AG04449 (cell line): ENCODE data around the gene RAI14.

Source experiments
- CTCF ChIA-PET: fragments of 350-600 bp; formaldehyde crosslinking; extraction: SDS; loops from one replicate; lab custom pipeline; 2021; ENCODE audit warnings: antibody characterized with exemption; lab: Yijun Ruan, JAX
- POLR2A ChIA-PET: fragments of 400-600, 350-600 bp; formaldehyde crosslinking; extraction: SDS; loops from one replicate; lab custom pipeline; 2020; ENCODE audit warnings: antibody characterized with exemption, inconsistent platforms; lab: Yijun Ruan, JAX
- DNase-seq: peaks from one replicate; pipeline ENCODE4 v3.0.0-alpha.2; 2010; ENCODE audit warnings: low read depth, low spot score
- H3K4me3 ChIP-seq: 2 replicates; pipeline ENCODE4 v1.5.1; 2011; ENCODE audit warnings: low read depth, mild to moderate bottlenecking, control low read depth, low read length
- CTCF ChIP-seq: IDR thresholded peaks from one replicate; pipeline ENCODE4 v1.5.1; 2011; ENCODE audit warnings: mild to moderate bottlenecking, moderate library complexity, low read length, control low read depth, inconsistent platforms; ENCODE audit not compliant: insufficient read depth; ENCODE audit errors: missing control alignments

The RAI14 gene

DNA sequence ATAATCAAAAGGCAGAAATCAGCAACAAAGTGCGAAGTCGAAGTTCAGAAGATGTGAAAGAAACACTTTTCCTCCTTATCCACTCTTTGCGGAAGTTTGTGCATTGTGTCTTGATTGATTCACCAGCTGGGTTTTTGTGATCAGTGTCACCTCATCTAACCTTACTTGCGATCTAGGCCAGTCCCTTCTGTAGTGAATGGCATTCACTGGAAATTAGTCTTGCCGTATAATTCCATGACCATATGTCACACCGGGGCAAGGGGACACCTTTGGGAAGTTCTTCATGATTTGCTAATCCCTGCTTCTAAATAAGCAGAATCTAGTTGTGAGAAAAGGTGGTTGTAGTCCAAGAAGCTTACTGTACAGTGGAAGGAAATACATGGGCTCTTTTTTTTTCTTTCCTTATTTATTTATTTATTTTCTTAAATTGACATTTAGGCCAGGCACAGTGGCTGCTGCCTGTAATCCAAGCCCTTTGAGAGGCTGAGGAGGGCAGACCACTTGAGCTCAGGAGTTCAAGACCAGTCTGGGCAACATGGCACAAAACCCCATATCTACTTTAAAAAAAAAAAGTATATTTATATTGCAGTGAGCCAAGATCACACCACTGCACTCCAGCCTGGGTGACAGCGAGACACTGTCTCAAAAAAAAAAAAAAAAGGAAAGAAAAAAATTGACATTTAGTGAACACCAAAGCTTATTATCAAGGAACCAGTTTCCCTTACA, 7.8 kb downstream of the RAI14 start:
- ChIA-PET CTCF (interaction anchor here (1.3 to 1.9 kb wide), 2 partner anchors 9 to 178 kb away, joined by 4 to 6 read pairs; no protein-coding TSS in a partner anchor), POLR2A (interaction anchor here (0.6 kb wide), 1 partner anchor 149 kb away, joined by 4 read pairs; no protein-coding TSS in a partner anchor)
- no peak for DNase-seq
- TF ChIP-seq CTCF, result no peak
- no peak overlapping the region for H3K4me3 ChIP-seq

- POLR2A ChIA-PET, result interaction anchor here (0.6 kb wide), 1 partner anchor 10 kb away, joined by 3 read pairs; the partner anchor contains the start of gene RAI14
- TF ChIP-seq CTCF, result no peak
- DNase-seq, result no peak
- no peak overlapping the region for H3K4me3 ChIP-seq
- CTCF ChIA-PET, result no interaction called here
Observed at GRCh38 chr5:34666392-34667080, 10.4 kb downstream of the RAI14 start.

DNA sequence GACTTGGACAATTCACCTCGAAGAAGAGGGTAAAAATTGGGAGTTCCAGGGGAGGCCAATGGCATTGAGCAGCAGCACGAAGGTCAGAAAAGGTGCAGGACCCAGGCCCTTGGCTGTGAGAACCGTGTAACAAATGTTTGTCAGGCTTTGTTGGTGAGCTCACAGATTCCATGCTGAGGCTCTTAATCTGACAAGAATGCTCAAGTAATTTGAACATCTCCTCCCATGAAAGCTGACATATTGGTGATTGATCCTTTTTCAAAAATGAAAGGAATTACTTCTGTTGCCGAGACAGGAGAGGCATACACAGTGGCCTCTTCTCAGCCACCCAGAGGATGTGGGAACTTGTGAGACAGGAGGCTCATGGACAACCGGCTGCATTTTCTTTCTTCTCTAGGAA, 11.6 kb downstream of the RAI14 start:
- no peak overlapping the region for H3K4me3 ChIP-seq
- TF ChIP-seq CTCF, result no peak
- ChIA-PET CTCF (interaction anchor here (1.1 kb wide), 1 partner anchor 144 kb away, joined by 5 read pairs; no protein-coding TSS in a partner anchor), POLR2A (interaction anchor here (0.6 to 1.1 kb wide), 2 partner anchors 17 to 248 kb away, joined by 4 to 5 read pairs; partner anchors contain the start of genes BRIX1 and RAD1)
- DNase-seq, result no peak

- POLR2A ChIA-PET, result no interaction called here
- CTCF ChIA-PET, result interaction anchor here (1.0 to 2.4 kb wide), 3 partner anchors 13 to 184 kb away, joined by 3 to 7 read pairs (median 6); no protein-coding TSS in a partner anchor
- DNase-seq, result no peak
- no peak overlapping the region for H3K4me3 ChIP-seq
- no peak for TF ChIP-seq CTCF
Observed at GRCh38 chr5:34669931-34670516, 13.9 kb downstream of the RAI14 start.

- TF ChIP-seq CTCF, result no peak
- POLR2A ChIA-PET, result no interaction called here
- CTCF ChIA-PET, result interaction anchor here (1.0 to 3.0 kb wide), 3 partner anchors 9 to 187 kb away, joined by 4 to 10 read pairs (median 6); partner anchors contain the start of gene RAI14
- no peak for DNase-seq
- H3K4me3 ChIP-seq, result no peak overlapping the region
Observed at GRCh38 chr5:34672196-34672595, 16.1 kb downstream of the RAI14 start.
